HUES64 (cell line): ENCODE data around the gene PPM1E.
"Not testable (repeated sequence)": the region's sequence is repeated elsewhere in the genome, so short reads cannot be mapped to it uniquely, and the experiment has no call there.

Source experiments
- H3K27ac ChIP-seq: 2 replicates; pipeline ENCODE4 v1.7.0; 2013; ENCODE audit warnings: low read depth, low read length, inconsistent platforms
- H3K27me3 ChIP-seq: 2 replicates; pipeline ENCODE4 v1.6.1; 2013; ENCODE audit warnings: mild to moderate bottlenecking, low read length; ENCODE audit not compliant: insufficient read depth
- H3K36me3 ChIP-seq: 2 replicates; pipeline ENCODE4 v1.6.1; 2013; ENCODE audit warnings: mild to moderate bottlenecking, low read length; ENCODE audit not compliant: insufficient read depth
- H3K4me1 ChIP-seq: 2 replicates; pipeline ENCODE4 v1.6.1; 2013; ENCODE audit warnings: mild to moderate bottlenecking, low read length, moderate library complexity; ENCODE audit not compliant: insufficient read depth
- H3K4me3 ChIP-seq: 2 replicates; pipeline ENCODE4 v1.5.1; 2013; ENCODE audit warnings: mild to moderate bottlenecking, low read length, moderate library complexity
- H3K9ac ChIP-seq: 2 replicates; pipeline ENCODE4 v1.6.1; 2013; ENCODE audit warnings: mild to moderate bottlenecking, low read depth, low read length
- H3K9me3 ChIP-seq: 2 replicates; pipeline ENCODE4 v1.6.1; 2013; ENCODE audit warnings: low read depth, low read length; ENCODE audit not compliant: insufficient read depth
- WGBS: fragments of 150-250, 120-280 bp; methylation state at CpG from one replicate; pipeline ENCODE4 v1.1.7; 2013; ENCODE audit warnings: missing lambda C conversion rate; 5-methylcytosine and 5-hydroxymethylcytosine counted together

Gene PPM1E

GRCh38 chr17:58956997-58957724 is 201.5 kb downstream of the PPM1E start:
- Histone ChIP-seq H3K4me1 (peaks cover 6% of the 10 kb centered on the region; the same call in 1 of the 2 replicates), H3K27me3 (no peaks in the 10 kb centered on the region), H3K36me3 (no peaks in the 10 kb centered on the region), H3K9me3 (no peaks in the 10 kb centered on the region), H3K9ac (no peak overlapping the region), H3K4me3 (no peak overlapping the region), H3K27ac (no peak overlapping the region)
- 100% methylated on average over 1 of the region's 2 CpGs for WGBS

DNA sequence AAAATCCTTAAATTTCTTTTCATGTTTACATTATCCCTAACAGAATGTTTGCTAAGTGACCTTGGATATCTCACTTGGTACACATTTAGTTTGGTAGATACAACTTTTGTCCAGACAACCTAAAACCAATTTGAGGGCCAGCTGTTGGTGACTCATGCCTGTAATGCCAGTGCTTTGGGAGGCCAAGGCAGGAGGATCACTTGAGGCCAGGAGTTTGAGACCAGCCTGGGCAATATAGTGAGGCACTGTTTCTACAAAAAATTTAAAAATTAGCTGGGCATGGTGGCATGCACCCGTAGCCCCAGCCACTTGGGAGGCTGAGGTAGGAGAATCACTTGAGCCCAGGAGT is 202.0 kb downstream of the PPM1E start:
- not testable (repeated sequence) for H3K9ac ChIP-seq

GRCh38 chr17:58960068-58960467 is 204.4 kb downstream of the PPM1E start:
- H3K27me3 ChIP-seq: no peaks in the 10 kb centered on the region

More for the DNA sequence above, 202.0 kb downstream of the PPM1E start:
- WGBS: 91% methylated on average over 1 of the region's 1 CpG
- H3K4me1 ChIP-seq, H3K9me3 ChIP-seq, H3K36me3 ChIP-seq, H3K27me3 ChIP-seq, H3K27ac ChIP-seq, H3K4me3 ChIP-seq: not testable (repeated sequence)

DNA sequence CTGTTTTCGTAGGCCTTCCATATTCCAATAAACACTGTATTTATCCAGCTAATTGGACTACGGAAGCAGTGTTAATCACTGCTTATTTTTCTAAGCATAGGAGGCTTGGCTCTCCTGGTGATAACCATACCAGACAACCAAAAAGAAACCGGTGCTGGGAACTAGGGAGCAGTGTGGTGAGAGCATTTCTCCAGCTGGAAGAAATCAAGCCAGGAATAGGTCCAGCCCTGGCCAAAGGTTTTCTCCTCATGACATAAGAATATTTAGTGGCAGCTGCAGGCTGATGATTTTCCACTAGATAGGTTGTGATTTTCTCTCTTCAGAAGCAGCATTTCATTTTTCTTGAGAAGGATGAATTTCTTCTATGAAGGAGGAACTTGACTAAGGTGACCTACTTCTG is 209.6 kb downstream of the PPM1E start:
- peak overlapping the region; percentile 61 for H3K27ac ChIP-seq
- WGBS: 93% methylated on average over 3 of the region's 3 CpGs
- no peak overlapping the region for H3K4me3 ChIP-seq
- no peaks in the 10 kb centered on the region for H3K36me3 ChIP-seq
- no peaks in the 10 kb centered on the region for H3K9me3 ChIP-seq
- peak overlapping the region; percentile 39; the same call in 1 of the 2 replicates for H3K9ac ChIP-seq
- H3K27me3 ChIP-seq: no peaks in the 10 kb centered on the region
- H3K4me1 ChIP-seq: peaks cover 25% of the 10 kb centered on the region

More at GRCh38 chr17:58960068-58960467, 204.4 kb downstream of the PPM1E start:
- no peak overlapping the region for H3K4me3 ChIP-seq
- H3K4me1 ChIP-seq: peaks cover 7% of the 10 kb centered on the region; the same call in 1 of the 2 replicates
- H3K27ac ChIP-seq: peak overlapping the region; percentile 44; the same call in 1 of the 2 replicates
- H3K9ac ChIP-seq: no peak overlapping the region
- no peaks in the 10 kb centered on the region for H3K36me3 ChIP-seq
- no peaks in the 10 kb centered on the region for H3K9me3 ChIP-seq

- H3K9me3 ChIP-seq: no peaks in the 10 kb centered on the region
- H3K4me1 ChIP-seq: peaks cover 30% of the 10 kb centered on the region
- no peaks in the 10 kb centered on the region for H3K27me3 ChIP-seq
- no peak overlapping the region for H3K27ac ChIP-seq
- WGBS: 86% methylated on average over 2 of the region's 3 CpGs
- H3K9ac ChIP-seq: peak overlapping the region; percentile 39; the same call in 1 of the 2 replicates
- H3K4me3 ChIP-seq: no peak overlapping the region
- no peaks in the 10 kb centered on the region for H3K36me3 ChIP-seq
Observed at GRCh38 chr17:58966208-58966607, 210.6 kb downstream of the PPM1E start.

DNA sequence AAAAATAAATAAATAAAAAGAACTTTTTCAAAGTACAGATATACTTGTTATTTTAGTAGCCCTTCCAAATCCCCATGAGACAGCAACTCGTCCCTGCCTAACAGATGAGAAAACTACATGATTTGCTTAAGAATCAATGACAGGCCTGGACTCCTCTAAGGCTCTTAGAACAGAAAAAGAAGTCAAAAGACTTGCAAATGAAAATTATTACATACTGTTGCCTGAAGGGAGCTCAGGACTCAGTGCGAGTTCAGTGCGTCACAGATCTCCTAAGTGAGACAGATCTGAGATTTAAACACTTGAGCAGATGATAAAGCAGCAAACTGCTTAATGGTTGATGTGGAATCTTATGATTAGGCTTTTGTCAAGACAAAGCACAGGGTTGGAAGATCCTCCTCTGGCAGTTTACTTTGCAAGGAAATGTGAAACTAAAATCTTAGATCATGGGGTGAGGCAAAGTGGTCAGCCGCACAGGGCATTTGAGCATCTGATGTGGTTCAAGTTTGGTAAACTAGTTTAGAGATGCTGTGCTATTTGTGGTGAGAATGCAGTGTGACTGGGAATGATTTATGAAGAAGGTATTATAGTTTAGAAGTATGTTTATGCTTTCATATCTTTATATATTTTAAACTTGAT is 212.9 kb downstream of the PPM1E start:
- Histone ChIP-seq H3K9ac (no peak overlapping the region), H3K4me3 (no peak overlapping the region), H3K36me3 (no peaks in the 10 kb centered on the region), H3K4me1 (peaks cover 30% of the 10 kb centered on the region), H3K9me3 (no peaks in the 10 kb centered on the region), H3K27ac (peak overlapping the region; percentile 12; the same call in 1 of the 2 replicates), H3K27me3 (no peaks in the 10 kb centered on the region)
- 71% methylated on average over 4 of the region's 4 CpGs for WGBS

DNA sequence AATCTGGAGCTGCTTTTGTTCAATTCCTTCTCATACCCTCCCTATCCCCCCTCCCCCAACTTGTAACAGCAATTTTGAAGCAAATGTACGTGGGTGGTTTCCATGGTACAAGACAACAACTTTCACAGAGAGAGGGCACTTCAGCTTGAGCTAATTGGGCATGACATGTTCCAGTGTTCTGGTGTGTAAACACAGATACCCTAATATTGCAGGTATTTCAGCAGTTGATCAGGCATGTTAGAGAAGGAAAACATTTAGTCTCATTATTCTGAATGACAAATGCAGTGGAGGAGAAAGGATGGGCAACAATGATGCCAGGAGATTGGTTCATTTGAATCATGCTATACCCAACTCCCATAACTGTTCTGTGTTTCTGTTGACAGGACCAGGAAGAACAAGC is 213.5 kb downstream of the PPM1E start:
- 78% methylated on average over 1 of the region's 1 CpG for WGBS
- Histone ChIP-seq H3K9me3 (no peaks in the 10 kb centered on the region), H3K4me1 (peaks cover 30% of the 10 kb centered on the region), H3K27ac (no peak overlapping the region), H3K9ac (no peak overlapping the region), H3K36me3 (no peaks in the 10 kb centered on the region), H3K4me3 (no peak overlapping the region), H3K27me3 (no peaks in the 10 kb centered on the region)

GRCh38 chr17:58969612-58970011 is 214.0 kb downstream of the PPM1E start:
- Histone ChIP-seq H3K4me1 (peaks cover 30% of the 10 kb centered on the region), H3K27me3 (no peaks in the 10 kb centered on the region), H3K4me3 (no peak overlapping the region), H3K9ac (no peak overlapping the region), H3K9me3 (no peaks in the 10 kb centered on the region), H3K36me3 (no peaks in the 10 kb centered on the region), H3K27ac (no peak overlapping the region)
- 95% methylated on average over 4 of the region's 4 CpGs for WGBS

DNA sequence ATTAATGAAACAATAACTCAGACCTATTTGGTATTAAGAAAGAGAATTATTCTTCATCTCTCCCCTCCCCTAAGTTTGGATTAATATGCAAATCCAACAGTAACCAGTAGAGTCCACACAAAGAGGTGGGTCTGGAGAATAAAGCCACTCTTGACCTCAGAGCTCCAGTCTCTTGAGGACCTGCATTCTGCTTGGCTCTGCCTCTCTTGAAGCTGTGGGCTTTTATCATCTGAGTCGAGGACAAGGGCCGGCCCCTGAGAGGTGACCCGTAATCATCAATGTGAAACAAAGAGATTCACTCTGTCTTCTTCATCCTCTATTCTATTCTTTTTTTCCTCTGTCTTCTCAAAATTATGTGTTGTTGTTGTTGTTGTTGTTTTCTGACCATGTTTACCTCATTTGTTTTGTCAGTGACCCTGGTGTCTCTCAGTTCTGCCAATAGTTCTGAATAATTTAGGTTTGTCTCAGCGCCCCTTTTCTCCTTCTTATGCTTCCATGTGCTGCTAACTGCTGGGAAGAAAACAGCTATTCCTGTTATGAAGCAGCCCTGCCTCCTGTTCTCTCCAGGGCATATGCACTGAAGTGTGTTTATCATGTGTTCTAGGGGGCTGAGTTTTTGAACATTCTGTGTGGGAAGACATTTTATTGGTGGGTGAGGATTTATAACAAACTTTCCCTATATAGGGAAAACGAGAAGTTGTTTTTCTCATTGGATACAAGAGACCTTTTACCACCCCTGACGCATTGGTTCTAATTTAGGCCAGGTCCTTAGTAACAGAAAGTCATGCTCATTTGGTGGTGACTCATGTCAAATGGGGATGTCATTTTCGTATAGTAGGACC is 215.2 kb downstream of the PPM1E start:
- WGBS: 74% methylated on average over 7 of the region's 7 CpGs
- Histone ChIP-seq H3K9ac (no peak overlapping the region), H3K27me3 (no peaks in the 10 kb centered on the region)

DNA sequence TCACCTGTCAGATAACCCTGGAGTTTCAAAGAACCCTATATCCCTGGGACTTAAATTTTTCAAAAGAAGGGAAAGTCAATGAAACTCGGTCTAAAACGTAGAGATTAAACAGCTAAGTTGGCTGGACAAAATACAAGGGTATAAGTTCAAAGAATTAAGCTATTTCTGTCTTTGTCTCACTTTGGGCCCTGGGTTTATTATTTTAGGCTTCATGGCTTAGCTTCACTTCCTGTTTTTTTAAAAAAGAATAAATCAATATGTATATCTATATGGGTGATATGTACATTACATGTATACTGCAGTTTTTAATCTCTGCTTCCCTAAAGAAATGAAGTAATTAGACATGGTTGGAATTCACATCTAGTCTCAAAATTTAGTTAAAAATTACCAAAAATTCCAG is 218.7 kb downstream of the PPM1E start:
- H3K27me3 ChIP-seq: no peaks in the 10 kb centered on the region
- no peak overlapping the region for H3K4me3 ChIP-seq
- peaks cover 8% of the 10 kb centered on the region for H3K4me1 ChIP-seq
- no peaks in the 10 kb centered on the region for H3K9me3 ChIP-seq
- no peaks in the 10 kb centered on the region for H3K36me3 ChIP-seq
- H3K9ac ChIP-seq: no peak overlapping the region
- 96% methylated on average over 2 of the region's 2 CpGs for WGBS
- H3K27ac ChIP-seq: no peak overlapping the region

More for the DNA sequence above, 215.2 kb downstream of the PPM1E start:
- peaks cover 22% of the 10 kb centered on the region for H3K4me1 ChIP-seq
- H3K9me3 ChIP-seq: no peaks in the 10 kb centered on the region
- H3K36me3 ChIP-seq: no peaks in the 10 kb centered on the region
- H3K27ac ChIP-seq: no peak overlapping the region
- no peak overlapping the region for H3K4me3 ChIP-seq

DNA sequence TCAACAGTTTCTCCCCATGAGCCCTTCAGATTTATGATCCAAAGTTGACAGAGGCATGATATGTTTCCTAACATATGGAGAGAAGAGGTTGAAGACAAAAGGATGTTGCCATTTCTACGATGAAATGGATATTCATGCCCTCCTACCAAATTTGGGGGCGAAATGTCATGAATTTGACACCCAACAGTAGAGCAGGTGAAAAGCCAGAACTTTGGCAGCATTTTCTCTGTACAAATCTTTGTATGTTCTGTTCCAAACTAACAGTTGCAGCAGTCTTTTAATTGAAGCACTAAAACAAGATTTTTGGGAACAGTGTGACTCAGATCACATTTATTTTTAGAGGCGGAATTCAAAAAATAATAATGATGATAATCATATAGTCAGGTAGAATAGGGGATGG is 220.9 kb downstream of the PPM1E start:
- H3K4me3 ChIP-seq: no peak overlapping the region
- no peaks in the 10 kb centered on the region for H3K4me1 ChIP-seq
- H3K27me3 ChIP-seq: no peaks in the 10 kb centered on the region
- 99% methylated on average over 3 of the region's 3 CpGs for WGBS
- H3K27ac ChIP-seq: no peak overlapping the region
- no peaks in the 10 kb centered on the region for H3K9me3 ChIP-seq
- H3K36me3 ChIP-seq: no peaks in the 10 kb centered on the region
- no peak overlapping the region for H3K9ac ChIP-seq
